ENCODE data around the gene BPIFB4. TPM values are rescaled to one million over a fixed set of nuclear protein-coding genes. Genes with fewer than 3 reads are reported as not detected.

Gene BPIFB4
- total and polyA plus RNA-seq, 9 donors: 0.07 to 0.30 (median 0.09) TPM; not detected in 3

DNA sequence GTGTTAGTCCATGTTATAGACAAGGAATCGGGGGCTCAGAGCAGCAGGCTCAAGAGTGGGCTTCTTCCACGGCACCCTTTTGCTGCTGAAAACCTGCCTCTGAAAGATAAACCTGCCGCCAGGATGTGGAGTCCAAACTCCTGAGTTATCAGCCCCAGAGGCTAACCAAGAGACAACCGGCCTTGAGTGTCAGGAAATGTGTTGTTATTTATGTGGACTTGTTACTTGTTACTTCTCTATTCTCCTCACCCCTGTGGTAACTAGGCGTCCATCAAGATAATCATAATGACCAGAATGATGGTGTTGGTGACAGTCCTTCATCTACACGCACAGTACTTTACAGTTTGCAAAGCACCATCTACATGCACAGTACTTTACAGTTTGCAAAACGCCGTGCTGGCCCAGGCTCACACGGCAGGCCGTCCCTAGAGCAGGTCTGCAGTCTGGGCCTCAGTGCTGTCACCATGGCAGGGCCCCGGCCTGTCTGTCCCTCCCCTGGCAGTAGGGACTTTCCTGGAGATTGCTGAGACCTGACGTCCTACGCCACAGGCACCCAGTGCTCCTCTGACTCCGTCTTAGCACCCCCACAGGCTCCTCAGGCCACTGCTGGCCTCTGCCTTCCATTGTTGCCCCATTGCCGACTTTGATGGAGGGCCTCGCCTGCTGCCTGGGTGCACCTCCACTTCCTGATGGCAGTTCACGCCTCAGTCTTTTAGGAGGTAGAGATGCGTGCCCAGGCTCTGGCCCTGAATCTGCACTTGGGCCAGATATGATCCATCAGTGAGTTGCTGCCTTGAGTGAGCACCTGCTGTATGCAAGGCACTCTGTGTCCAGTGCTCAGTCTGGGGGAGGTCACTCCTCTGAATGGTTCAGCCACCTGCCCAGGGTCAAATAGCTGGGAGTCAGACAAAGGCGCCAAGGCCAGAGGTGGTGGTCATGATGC, 9.1 kb upstream of the BPIFB4 start:
- 76% methylated on average over 16 of the region's 19 CpGs for WGBS (ENCODE audit: insufficient coverage)

DNA sequence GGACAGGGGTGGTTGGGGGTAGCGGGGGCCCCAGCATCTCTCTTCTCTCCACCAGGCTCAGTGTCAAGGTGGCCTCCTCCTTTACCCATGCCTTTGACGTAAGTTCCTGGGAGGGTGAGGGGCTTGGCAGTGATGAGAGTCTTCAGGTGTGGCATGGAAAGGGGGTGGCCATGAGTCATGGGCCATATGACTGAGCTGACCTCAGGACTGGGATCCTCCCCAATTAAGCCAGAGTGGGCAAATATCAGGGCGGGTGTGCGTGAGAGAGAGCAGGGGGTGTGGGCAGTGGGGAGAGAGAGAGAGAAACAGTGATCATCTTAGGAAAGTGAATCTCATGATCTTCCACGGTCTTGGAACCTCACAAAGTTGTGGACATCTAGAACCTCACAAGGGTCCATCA, 8.2 kb upstream of the BPIFB4 start:
- H3K4me1 ChIP-seq (ENCODE audit: control insufficient read depth, insufficient read depth, low read length): no peaks in the 10 kb centered on the region
- no peak for DNase-seq
- peaks cover 5% of the 10 kb centered on the region for H3K27me3 ChIP-seq (ENCODE audit: control insufficient read depth, insufficient read depth, low read length)
- no peak overlapping the region for H3K27ac ChIP-seq (ENCODE audit: low read length)
- no peak overlapping the region for H3K4me3 ChIP-seq (ENCODE audit: low read length)
- peaks cover 3% of the 10 kb centered on the region for H3K9me3 ChIP-seq (replicated peaks; ENCODE audit: control insufficient read depth, low read depth, low read length)
- H3K36me3 ChIP-seq (ENCODE audit: control insufficient read depth, insufficient read depth, low read length): no peaks in the 10 kb centered on the region
- WGBS (ENCODE audit: insufficient coverage): 0% methylated on average over 1 of the region's 5 CpGs

More for the DNA sequence above, 9.1 kb upstream of the BPIFB4 start:
- H3K27me3 ChIP-seq (ENCODE audit: control insufficient read depth, insufficient read depth, low read length): peaks cover 2% of the 10 kb centered on the region
- no peak for DNase-seq
- H3K27ac ChIP-seq (ENCODE audit: low read length): no peak overlapping the region
- H3K4me3 ChIP-seq (ENCODE audit: low read length): no peak overlapping the region
- H3K36me3 ChIP-seq (ENCODE audit: control insufficient read depth, insufficient read depth, low read length): no peaks in the 10 kb centered on the region
- peaks cover 3% of the 10 kb centered on the region for H3K9me3 ChIP-seq (replicated peaks; ENCODE audit: control insufficient read depth, low read depth, low read length)
- no peaks in the 10 kb centered on the region for H3K4me1 ChIP-seq (ENCODE audit: control insufficient read depth, insufficient read depth, low read length)

DNA sequence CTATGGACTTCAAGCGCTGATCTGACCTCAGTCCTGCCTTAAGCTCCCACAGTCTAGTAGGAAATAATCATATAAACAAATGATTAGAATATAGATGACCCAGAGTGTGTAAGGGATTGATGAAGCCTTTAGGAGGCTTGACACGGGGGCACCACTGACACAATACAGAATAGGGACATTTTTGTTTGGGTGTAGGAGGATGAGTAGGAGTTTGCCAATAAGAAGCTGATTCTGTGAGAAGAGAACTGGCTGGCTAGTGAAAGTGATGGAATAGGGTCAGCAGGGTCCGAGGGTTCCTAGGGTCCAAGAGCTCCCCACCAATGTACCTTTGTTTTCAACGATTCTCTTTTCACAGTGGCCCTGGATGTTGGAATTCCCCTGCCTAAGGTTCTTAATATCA, 7.1 kb upstream of the BPIFB4 start:
- no peak for DNase-seq
- 82% methylated on average over 3 of the region's 4 CpGs for WGBS (ENCODE audit: insufficient coverage)
- peaks cover 5% of the 10 kb centered on the region for H3K27me3 ChIP-seq (ENCODE audit: control insufficient read depth, insufficient read depth, low read length)
- no peak overlapping the region for H3K4me3 ChIP-seq (ENCODE audit: low read length)
- no peaks in the 10 kb centered on the region for H3K4me1 ChIP-seq (ENCODE audit: control insufficient read depth, insufficient read depth, low read length)
- peaks cover 3% of the 10 kb centered on the region for H3K9me3 ChIP-seq (replicated peaks; ENCODE audit: control insufficient read depth, low read depth, low read length)
- H3K27ac ChIP-seq (ENCODE audit: low read length): no peak overlapping the region
- no peaks in the 10 kb centered on the region for H3K36me3 ChIP-seq (ENCODE audit: control insufficient read depth, insufficient read depth, low read length)

DNA sequence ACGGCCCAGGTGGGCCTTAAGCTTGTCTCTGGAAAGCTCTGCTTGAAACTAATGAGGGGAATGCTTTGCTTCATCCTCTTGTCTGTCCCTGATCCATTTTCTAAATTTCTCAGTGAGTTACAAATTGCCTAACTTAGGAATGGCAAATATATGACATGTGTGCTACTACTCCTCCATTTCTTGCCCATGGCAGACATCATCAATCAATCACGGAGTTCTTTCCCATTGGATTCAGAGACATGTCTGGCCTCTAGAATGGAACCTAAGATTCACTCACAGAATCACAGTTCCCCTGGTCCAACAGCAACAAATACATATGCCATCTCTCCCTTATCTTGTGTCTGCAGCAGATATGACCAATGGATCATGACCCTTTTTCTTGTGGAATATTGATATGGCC, 6.6 kb upstream of the BPIFB4 start:
- peaks cover 5% of the 10 kb centered on the region for H3K27me3 ChIP-seq (ENCODE audit: control insufficient read depth, insufficient read depth, low read length)
- 82% methylated on average over 1 of the region's 2 CpGs for WGBS (ENCODE audit: insufficient coverage)
- no peak for DNase-seq

DNA sequence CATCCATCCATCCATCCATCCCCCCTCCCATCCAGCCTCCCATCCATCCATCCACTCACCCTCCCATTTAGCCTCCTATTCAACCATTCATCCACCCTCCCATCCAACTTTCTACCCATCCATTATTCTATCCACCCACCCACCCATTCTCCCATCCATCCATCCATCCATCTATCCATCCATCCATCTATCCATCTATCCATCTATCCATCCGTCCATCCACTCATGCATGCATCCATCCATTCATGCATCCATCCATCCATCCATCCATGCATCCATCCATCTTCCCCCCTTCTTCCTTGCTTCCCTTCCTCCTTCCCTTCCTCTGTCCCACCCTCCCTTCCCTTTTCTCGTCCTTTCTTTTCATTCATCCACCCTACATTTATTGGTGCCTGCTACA, 4.8 kb upstream of the BPIFB4 start:
- Histone ChIP-seq H3K9me3 (replicated peaks; ENCODE audit: control insufficient read depth, low read depth, low read length) (peaks cover 3% of the 10 kb centered on the region), H3K36me3 (ENCODE audit: control insufficient read depth, insufficient read depth, low read length) (no peaks in the 10 kb centered on the region)
- no peak for DNase-seq

More for the DNA sequence above, 6.6 kb upstream of the BPIFB4 start:
- Histone ChIP-seq H3K36me3 (ENCODE audit: control insufficient read depth, insufficient read depth, low read length) (no peaks in the 10 kb centered on the region), H3K9me3 (replicated peaks; ENCODE audit: control insufficient read depth, low read depth, low read length) (peaks cover 3% of the 10 kb centered on the region), H3K27ac (ENCODE audit: low read length) (no peak overlapping the region), H3K4me1 (ENCODE audit: control insufficient read depth, insufficient read depth, low read length) (no peaks in the 10 kb centered on the region), H3K4me3 (ENCODE audit: low read length) (no peak overlapping the region)

DNA sequence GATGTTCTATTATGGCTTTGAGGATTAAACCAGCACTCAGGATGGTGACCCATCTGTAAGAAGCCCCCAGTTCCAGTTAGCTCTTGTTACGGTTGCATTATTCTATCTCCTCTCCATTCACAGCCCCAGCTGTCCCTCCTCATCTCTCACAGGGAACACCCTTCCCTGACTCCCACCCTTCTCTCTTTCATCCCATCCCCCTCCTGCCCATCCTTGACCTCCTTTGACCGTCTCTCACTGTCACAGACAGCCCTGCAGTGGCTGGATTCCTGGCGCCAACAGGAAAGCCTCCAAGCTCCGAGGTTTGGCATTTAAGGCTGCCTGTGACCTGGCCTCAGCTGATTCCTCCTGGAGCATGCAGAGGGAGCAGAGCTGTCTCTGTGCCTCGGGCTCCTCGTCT, 4.2 kb upstream of the BPIFB4 start:
- DNase-seq: no peak
- peaks cover 3% of the 10 kb centered on the region for H3K9me3 ChIP-seq (replicated peaks; ENCODE audit: control insufficient read depth, low read depth, low read length)
- H3K27me3 ChIP-seq (ENCODE audit: control insufficient read depth, insufficient read depth, low read length): peaks cover 6% of the 10 kb centered on the region
- H3K4me1 ChIP-seq (ENCODE audit: control insufficient read depth, insufficient read depth, low read length): no peaks in the 10 kb centered on the region
- H3K27ac ChIP-seq (ENCODE audit: low read length): no peak overlapping the region
- WGBS (ENCODE audit: insufficient coverage): 32% methylated on average over 4 of the region's 6 CpGs
- no peaks in the 10 kb centered on the region for H3K36me3 ChIP-seq (ENCODE audit: control insufficient read depth, insufficient read depth, low read length)
- no peak overlapping the region for H3K4me3 ChIP-seq (ENCODE audit: low read length)

More for the DNA sequence above, 4.8 kb upstream of the BPIFB4 start:
- H3K27ac ChIP-seq (ENCODE audit: low read length): no peak overlapping the region
- H3K4me3 ChIP-seq (ENCODE audit: low read length): no peak overlapping the region
- peaks cover 6% of the 10 kb centered on the region for H3K27me3 ChIP-seq (ENCODE audit: control insufficient read depth, insufficient read depth, low read length)
- WGBS (ENCODE audit: insufficient coverage): 64% methylated on average over 2 of the region's 2 CpGs
- no peaks in the 10 kb centered on the region for H3K4me1 ChIP-seq (ENCODE audit: control insufficient read depth, insufficient read depth, low read length)

DNA sequence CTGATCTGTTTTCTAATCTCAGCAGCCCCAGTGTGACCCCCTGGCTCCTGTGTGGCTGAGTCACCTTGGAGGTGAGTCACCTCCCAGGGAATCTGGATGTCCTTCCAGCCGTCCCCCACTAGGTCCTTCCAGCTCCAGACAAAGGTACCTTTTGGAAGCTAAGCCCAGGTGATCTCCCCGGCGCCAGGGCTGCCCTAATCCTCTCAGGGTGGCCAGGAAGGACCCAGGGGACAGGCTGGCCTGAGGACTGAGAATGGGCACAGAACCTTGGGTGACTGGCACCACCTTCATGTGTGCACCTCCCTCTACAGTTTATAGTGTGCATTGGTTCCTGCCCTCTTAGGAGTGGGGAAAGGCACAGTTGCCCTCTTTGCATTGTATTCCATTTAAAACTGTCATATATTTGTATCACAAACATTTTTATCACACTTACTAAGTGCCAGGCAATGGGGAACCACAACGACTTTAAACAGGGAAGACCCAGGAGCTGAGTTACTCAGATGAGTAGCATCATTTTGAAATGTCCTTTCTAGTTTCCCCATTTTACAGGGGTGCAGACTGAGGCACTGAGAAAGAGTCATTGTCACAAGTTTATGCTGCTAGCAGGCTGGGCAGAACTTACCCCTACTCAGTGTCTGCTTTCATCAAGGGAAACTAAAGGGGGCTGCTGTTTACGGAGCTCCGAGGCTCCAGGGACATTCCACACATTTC, 2.6 kb upstream of the BPIFB4 start:
- peaks cover 3% of the 10 kb centered on the region for H3K9me3 ChIP-seq (replicated peaks; ENCODE audit: control insufficient read depth, low read depth, low read length)
- no peaks in the 10 kb centered on the region for H3K4me1 ChIP-seq (ENCODE audit: control insufficient read depth, insufficient read depth, low read length)
- no peak overlapping the region for H3K4me3 ChIP-seq (ENCODE audit: low read length)
- WGBS (ENCODE audit: insufficient coverage): 57% methylated on average over 4 of the region's 6 CpGs
- H3K27ac ChIP-seq (ENCODE audit: low read length): no peak overlapping the region
- DNase-seq: no peak
- H3K36me3 ChIP-seq (ENCODE audit: control insufficient read depth, insufficient read depth, low read length): no peaks in the 10 kb centered on the region
- peaks cover 6% of the 10 kb centered on the region for H3K27me3 ChIP-seq (ENCODE audit: control insufficient read depth, insufficient read depth, low read length)

DNA sequence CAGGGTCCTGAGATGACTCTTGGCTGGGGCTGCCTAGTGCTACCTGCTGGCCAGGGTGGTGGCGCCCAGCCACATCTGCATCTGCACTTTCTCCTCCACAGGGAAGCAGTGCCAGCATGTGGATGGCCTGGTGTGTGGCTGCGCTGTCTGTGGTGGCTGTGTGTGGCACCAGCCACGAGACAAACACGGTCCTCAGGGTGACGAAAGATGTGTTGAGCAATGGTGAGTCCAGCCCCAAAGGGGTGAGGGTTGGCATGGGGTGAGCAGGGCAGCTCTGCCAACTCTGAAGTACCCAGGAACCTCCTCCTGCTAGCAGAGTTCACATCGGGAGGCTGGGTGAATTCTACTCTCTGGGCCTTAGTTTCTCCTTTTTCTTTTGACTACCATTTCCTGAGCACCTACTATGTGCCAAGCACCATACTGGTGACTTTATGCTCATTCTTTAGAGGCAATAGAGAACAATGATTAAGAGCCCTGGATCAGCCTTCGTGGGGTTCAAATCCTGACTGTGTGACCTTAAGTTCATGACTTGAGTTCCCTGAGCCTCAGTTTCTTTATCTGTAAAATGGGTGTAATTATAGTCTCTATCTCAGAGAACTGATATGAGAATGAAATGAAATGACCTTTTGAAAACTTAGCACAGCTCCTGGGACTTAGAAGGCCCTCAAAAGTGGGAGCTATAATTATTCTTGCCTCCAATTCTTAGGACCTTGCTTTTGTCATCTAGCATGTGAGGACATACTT, 2.1 kb downstream of the BPIFB4 start:
- Histone ChIP-seq H3K4me1 (ENCODE audit: control insufficient read depth, insufficient read depth, low read length) (no peaks in the 10 kb centered on the region), H3K27me3 (ENCODE audit: control insufficient read depth, insufficient read depth, low read length) (peaks cover 2% of the 10 kb centered on the region), H3K27ac (ENCODE audit: low read length) (no peak overlapping the region), H3K36me3 (ENCODE audit: control insufficient read depth, insufficient read depth, low read length) (no peaks in the 10 kb centered on the region), H3K9me3 (replicated peaks; ENCODE audit: control insufficient read depth, low read depth, low read length) (no peaks in the 10 kb centered on the region), H3K4me3 (ENCODE audit: low read length) (no peak overlapping the region)
- 78% methylated on average over 5 of the region's 7 CpGs for WGBS (ENCODE audit: insufficient coverage)
- no peak for DNase-seq

DNA sequence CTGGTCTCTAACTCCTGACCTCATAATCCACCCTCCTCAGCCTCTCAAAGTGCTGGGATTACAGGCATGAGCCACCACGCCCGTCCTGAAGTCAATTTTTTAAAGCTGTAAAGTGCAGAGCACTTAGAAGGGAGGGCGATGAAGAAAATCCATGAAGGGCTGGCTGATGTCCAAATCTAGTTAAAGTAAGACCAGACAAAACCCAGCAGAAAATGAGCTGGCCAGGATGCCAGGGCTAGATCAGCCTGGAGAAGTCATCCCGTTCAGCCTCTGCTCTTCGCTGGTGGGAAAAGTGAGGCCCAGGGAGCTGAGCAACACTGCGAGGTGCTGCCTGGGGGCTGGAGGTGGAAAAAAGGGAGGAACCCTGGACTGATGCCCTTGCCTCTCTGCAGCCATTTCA, 3.1 kb downstream of the BPIFB4 start:
- DNase-seq: no peak
- H3K27me3 ChIP-seq (ENCODE audit: control insufficient read depth, insufficient read depth, low read length): peaks cover 2% of the 10 kb centered on the region
- H3K4me3 ChIP-seq (ENCODE audit: low read length): no peak overlapping the region
- H3K9me3 ChIP-seq (replicated peaks; ENCODE audit: control insufficient read depth, low read depth, low read length): no peaks in the 10 kb centered on the region
- H3K27ac ChIP-seq (ENCODE audit: low read length): no peak overlapping the region
- WGBS (ENCODE audit: insufficient coverage): 31% methylated on average over 5 of the region's 6 CpGs
- no peaks in the 10 kb centered on the region for H3K4me1 ChIP-seq (ENCODE audit: control insufficient read depth, insufficient read depth, low read length)
- H3K36me3 ChIP-seq (ENCODE audit: control insufficient read depth, insufficient read depth, low read length): no peaks in the 10 kb centered on the region

Data from muscle of leg (tissue), 11 donors.